ENCODE data around the gene MT1H.

The MT1H gene

DNA sequence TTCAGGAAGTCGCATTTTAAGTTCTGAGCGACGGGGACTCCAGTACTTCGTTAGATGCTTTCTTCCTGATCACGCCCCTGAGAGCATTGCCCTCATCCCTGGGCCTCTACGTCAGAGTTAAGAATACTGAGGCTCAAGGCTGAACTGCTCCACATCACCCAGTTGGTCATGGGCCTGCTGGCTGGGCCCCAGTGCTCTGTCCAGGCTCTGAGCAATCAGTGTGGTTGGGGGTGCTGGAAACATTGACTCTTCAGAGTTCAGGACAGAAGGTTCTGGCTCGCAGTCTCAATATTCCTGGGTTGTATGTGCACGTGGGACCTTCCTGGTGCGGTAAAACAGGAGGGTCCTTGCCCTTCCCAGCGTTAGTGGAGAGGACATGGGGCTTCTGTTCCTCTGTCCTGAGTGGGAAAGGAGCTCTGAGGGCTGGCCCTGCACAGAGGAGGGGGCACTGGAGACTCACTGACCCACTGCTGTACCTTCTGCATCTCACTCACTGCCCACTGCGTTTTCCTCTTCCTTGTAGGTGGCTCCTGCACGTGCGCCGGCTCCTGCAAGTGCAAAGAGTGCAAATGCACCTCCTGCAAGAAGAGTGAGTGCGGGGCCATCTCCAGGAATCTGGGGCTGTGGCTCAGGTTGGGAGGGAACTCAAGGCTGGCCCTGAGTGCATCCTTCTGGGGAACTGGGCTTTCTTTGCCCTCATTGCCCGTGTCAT, 43.5 kb upstream of the MT1H start:
- TF ChIP-seq SIN3A (IDR thresholded peaks at IDR 0.05; ENCODE audit: borderline replicate concordance, insufficient read depth, low read length) = no peak
- TF ChIP-seq, protein P1, sequence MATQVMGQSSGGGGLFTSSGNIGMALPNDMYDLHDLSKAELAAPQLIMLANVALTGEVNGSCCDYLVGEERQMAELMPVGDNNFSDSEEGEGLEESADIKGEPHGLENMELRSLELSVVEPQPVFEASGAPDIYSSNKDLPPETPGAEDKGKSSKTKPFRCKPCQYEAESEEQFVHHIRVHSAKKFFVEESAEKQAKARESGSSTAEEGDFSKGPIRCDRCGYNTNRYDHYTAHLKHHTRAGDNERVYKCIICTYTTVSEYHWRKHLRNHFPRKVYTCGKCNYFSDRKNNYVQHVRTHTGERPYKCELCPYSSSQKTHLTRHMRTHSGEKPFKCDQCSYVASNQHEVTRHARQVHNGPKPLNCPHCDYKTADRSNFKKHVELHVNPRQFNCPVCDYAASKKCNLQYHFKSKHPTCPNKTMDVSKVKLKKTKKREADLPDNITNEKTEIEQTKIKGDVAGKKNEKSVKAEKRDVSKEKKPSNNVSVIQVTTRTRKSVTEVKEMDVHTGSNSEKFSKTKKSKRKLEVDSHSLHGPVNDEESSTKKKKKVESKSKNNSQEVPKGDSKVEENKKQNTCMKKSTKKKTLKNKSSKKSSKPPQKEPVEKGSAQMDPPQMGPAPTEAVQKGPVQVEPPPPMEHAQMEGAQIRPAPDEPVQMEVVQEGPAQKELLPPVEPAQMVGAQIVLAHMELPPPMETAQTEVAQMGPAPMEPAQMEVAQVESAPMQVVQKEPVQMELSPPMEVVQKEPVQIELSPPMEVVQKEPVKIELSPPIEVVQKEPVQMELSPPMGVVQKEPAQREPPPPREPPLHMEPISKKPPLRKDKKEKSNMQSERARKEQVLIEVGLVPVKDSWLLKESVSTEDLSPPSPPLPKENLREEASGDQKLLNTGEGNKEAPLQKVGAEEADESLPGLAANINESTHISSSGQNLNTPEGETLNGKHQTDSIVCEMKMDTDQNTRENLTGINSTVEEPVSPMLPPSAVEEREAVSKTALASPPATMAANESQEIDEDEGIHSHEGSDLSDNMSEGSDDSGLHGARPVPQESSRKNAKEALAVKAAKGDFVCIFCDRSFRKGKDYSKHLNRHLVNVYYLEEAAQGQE (IDR thresholded peaks at IDR 0.05; ENCODE audit: insufficient read depth in 1 of 2, low read depth in 2 of 2, low read length in 2 of 2) = no peak
- TF ChIP-seq TAF1 (IDR thresholded peaks at IDR 0.05; ENCODE audit: borderline replicate concordance, insufficient read depth, low read length) = no peak
- TF ChIP-seq FOXP2 (optimal IDR thresholded peaks at IDR 0.05; ENCODE audit: borderline replicate concordance, extremely low read depth, extremely low read length, insufficient read depth) = no peak
- TF ChIP-seq POLR2AphosphoS5 (IDR thresholded peaks at IDR 0.05; ENCODE audit: low read depth, low read length) = no peak

DNA sequence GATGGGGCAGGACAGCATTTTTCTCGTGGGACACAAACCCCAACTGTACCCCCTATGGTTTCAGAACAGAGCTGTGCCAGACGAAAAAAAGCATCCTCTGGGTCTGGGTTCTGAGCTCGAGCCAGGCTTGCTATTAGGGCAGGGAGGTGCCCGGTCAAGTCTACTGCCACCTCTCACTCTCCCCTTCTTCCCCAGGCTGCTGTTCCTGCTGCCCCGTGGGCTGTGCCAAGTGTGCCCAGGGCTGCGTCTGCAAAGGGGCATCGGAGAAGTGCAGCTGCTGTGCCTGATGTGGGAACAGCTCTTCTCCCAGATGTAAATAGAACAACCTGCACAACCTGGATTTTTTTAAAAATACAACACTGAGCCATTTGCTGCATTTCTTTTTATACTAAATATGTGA, 42.9 kb upstream of the MT1H start:
- TF ChIP-seq SIN3A (IDR thresholded peaks at IDR 0.05; ENCODE audit: borderline replicate concordance, insufficient read depth, low read length) = no peak
- TF ChIP-seq POLR2AphosphoS5 (IDR thresholded peaks at IDR 0.05; ENCODE audit: low read depth, low read length) = no peak
- no peak for TF ChIP-seq TAF1 (IDR thresholded peaks at IDR 0.05; ENCODE audit: borderline replicate concordance, insufficient read depth, low read length)
- TF ChIP-seq, protein P1 (IDR thresholded peaks at IDR 0.05; ENCODE audit: insufficient read depth in 1 of 2, low read depth in 2 of 2, low read length in 2 of 2) = no peak
- no peak for TF ChIP-seq FOXP2 (optimal IDR thresholded peaks at IDR 0.05; ENCODE audit: borderline replicate concordance, extremely low read depth, extremely low read length, insufficient read depth)

DNA sequence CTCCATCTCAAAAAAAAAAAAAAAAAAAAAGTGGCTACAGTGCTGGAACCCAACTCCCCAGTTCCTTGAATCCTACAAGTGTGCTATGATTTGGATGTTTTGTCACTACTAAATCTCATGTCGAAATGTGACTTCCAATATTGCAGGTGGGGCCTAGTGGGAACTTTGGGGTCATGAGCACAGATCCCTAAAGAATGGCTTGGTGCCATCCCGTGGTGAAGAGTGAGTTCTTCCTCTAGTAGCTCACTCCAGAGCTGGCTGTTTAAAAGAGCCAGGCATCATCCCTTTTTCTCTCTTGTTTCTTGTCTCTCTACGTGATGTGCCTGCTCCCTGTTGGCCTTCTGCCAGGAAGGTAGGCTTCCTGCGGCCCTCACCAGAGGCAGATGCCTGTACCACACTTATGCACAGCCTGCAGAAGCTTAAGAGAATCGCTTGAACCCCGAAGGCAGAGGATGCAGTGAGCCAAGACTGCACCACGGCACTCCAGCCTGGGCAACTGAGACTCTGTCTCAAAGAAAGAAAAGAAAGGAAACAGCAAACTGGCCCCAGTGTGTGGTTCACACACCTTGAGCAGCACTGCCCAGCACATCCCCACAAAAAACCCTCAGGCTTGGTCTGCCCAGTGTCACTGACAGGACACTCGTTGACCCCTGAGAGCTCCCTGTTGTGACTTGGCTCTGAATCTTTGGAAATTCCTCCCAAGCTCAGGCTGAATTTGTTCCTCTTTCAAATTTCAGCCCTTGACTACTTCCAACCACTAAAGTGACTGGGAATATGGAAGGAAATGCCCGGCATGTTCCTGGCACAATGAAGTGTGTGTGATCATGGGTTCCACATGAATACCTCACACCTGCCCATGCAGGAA, 40.9 kb upstream of the MT1H start:
- no peak for TF ChIP-seq SIN3A (IDR thresholded peaks at IDR 0.05; ENCODE audit: borderline replicate concordance, insufficient read depth, low read length)
- no peak for TF ChIP-seq FOXP2 (optimal IDR thresholded peaks at IDR 0.05; ENCODE audit: borderline replicate concordance, extremely low read depth, extremely low read length, insufficient read depth)
- TF ChIP-seq TAF1 (IDR thresholded peaks at IDR 0.05; ENCODE audit: borderline replicate concordance, insufficient read depth, low read length) = no peak
- TF ChIP-seq, protein P1 (IDR thresholded peaks at IDR 0.05; ENCODE audit: insufficient read depth in 1 of 2, low read depth in 2 of 2, low read length in 2 of 2) = no peak
- TF ChIP-seq POLR2AphosphoS5 (IDR thresholded peaks at IDR 0.05; ENCODE audit: low read depth, low read length) = no peak

DNA sequence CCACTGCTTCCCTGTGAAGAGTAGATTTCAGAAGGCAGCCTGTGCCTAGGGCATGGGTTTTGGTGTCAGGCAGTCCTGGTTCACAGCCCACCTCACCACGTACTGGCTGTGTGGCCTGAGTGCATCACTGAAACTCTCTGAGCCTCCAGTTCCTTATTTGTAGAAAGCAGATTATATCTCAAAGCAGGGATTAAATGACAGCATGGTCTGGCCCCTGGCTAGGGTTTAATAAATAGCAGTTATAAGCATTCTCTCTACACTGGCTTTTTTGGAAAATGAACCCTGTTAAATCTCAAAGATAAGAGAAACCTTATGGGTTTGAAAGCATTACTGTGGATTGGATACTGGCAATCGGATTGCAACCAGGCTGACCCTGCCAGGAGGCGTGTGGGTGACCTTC, 40.1 kb upstream of the MT1H start:
- TF ChIP-seq POLR2AphosphoS5 (IDR thresholded peaks at IDR 0.05; ENCODE audit: low read depth, low read length) (no peak), TAF1 (IDR thresholded peaks at IDR 0.05; ENCODE audit: borderline replicate concordance, insufficient read depth, low read length) (no peak)

DNA sequence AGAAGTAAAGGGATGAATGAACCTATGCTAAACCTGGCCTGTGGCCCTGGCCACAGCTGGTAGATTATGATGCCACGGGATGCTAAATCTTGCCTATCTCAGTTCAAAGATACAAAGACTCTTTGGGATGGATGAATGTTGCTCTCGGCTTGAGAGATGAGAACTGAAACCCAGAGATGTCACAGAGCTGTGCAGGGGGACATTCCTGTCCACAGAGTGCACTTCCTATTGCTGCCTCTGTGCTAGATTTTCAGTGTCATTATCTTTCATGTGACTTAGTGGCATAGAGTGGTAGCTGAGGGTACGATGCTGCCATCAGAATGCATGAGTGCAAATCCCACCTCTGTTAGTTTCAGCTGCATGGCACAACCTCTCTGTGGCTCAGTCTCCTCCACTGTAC, 39.5 kb upstream of the MT1H start:
- TF ChIP-seq, protein P1 (IDR thresholded peaks at IDR 0.05; ENCODE audit: insufficient read depth in 1 of 2, low read depth in 2 of 2, low read length in 2 of 2) = no peak
- no peak for TF ChIP-seq SIN3A (IDR thresholded peaks at IDR 0.05; ENCODE audit: borderline replicate concordance, insufficient read depth, low read length)
- no peak for TF ChIP-seq TAF1 (IDR thresholded peaks at IDR 0.05; ENCODE audit: borderline replicate concordance, insufficient read depth, low read length)
- no peak for TF ChIP-seq FOXP2 (optimal IDR thresholded peaks at IDR 0.05; ENCODE audit: borderline replicate concordance, extremely low read depth, extremely low read length, insufficient read depth)

All from PFSK-1 (cell line).